GM12875 (cell line): ENCODE measurements around the gene DNAJC28.
"Not testable (repeated sequence)": the region's sequence is repeated elsewhere in the genome, so short reads cannot be mapped to it uniquely, and the experiment has no call there.

Experiments used
- H3K4me3 ChIP-seq: one replicate; pipeline ENCODE4 v1.5.1; 2011; ENCODE audit warnings: low read depth, low read length, control low read depth
- TF ChIP-seq, protein P1 (sequence below): IDR thresholded peaks from 2 replicates; pipeline ENCODE4 v1.5.1; 2011; ENCODE audit warnings: low read depth, mild to moderate bottlenecking, control low read depth, inconsistent platforms, low read length, moderate library complexity, borderline replicate concordance; ENCODE audit not compliant: insufficient read depth

DNAJC28 gene

DNA sequence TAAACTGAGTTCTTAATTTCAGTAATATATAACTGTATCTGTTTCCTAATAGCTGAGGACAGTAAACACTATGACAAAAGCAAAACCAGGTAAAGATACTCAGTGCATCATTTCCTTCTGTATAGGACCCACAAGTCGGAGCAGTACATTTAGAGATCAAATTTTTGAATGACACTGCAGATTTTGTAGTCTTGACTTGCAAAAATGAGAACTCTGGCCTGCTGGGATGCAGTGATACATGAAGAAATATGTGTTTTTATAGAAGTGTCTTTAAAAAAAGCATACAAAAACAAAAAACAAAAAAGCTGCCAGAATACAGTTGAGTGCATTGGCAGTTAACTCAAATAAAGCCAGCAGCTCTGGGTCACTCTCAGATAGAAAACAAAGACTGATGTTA, 31.4 kb upstream of the DNAJC28 start:
- TF ChIP-seq, protein P1, sequence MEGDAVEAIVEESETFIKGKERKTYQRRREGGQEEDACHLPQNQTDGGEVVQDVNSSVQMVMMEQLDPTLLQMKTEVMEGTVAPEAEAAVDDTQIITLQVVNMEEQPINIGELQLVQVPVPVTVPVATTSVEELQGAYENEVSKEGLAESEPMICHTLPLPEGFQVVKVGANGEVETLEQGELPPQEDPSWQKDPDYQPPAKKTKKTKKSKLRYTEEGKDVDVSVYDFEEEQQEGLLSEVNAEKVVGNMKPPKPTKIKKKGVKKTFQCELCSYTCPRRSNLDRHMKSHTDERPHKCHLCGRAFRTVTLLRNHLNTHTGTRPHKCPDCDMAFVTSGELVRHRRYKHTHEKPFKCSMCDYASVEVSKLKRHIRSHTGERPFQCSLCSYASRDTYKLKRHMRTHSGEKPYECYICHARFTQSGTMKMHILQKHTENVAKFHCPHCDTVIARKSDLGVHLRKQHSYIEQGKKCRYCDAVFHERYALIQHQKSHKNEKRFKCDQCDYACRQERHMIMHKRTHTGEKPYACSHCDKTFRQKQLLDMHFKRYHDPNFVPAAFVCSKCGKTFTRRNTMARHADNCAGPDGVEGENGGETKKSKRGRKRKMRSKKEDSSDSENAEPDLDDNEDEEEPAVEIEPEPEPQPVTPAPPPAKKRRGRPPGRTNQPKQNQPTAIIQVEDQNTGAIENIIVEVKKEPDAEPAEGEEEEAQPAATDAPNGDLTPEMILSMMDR: no peak
- no peak overlapping the region for H3K4me3 ChIP-seq

DNA sequence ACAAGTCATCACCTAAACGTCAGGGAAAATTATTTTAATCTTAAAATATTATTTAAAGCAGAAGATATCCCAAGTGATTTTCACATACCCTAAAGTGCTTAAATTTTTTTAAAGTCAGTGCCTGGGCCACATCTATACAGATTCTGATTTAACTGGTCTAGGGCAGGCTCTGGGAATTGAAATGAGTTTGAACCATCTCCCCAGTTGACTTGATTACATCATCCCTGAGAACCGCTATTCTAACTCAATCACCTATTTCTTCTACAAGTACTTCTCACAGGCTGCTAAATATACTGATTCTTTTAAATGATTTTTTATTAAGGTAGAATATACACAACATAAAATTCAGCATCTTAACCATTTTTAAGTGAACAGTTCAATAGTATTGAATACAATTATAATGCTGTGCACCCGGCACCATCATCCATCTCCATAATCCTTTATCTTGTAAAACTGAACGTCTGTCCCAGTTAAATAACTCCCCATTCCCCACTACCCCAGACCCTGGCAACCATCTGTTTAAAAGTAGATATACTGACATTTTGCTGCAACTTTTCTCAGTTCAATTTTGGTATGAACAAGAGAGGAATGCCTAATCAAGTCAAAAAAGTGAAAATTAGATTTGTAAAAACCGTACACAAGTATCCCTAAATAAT, 30.9 kb upstream of the DNAJC28 start:
- TF ChIP-seq, protein P1: no peak
- no peak overlapping the region for H3K4me3 ChIP-seq

DNA sequence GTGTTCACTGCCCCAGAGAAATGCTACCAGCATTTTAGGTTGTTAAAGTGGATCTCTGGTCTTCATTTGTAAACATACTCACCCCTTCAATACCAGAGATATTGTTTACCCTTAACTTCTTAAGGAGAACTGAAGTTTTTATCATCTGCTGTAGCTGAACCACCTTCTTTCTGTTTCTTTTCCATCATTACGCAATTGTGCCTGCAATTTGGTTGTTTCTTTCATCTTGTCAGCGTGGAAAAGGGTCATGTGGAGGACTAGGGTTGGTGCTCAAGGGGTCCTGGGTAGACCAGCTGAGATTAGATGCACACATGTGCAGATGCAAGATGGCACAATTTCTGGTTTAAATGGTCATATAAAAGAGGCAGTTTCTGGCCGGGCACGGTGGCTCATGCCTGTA, 27.4 kb upstream of the DNAJC28 start:
- H3K4me3 ChIP-seq: no peak overlapping the region
- TF ChIP-seq, protein P1: no peak

DNA sequence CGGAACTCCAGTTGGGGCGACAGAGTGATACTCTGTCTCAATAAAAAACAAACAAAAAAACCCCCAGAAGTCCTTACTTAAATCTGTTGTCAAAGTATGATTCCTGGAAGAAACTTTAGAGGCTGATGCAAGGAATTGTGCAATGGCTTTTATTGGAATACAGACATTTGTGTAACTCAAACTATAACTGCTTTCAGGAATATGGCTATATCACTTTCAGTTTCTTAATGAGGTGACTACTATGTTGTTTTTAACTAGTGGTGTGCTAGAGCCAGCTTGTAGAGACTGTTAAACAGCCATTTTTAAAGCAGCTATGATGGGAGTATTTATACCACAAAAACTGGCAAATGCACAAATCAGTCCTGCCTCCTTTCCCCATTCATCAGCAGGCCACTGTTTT, 22.7 kb upstream of the DNAJC28 start:
- TF ChIP-seq, protein P1: no peak
- H3K4me3 ChIP-seq: no peak overlapping the region

DNA sequence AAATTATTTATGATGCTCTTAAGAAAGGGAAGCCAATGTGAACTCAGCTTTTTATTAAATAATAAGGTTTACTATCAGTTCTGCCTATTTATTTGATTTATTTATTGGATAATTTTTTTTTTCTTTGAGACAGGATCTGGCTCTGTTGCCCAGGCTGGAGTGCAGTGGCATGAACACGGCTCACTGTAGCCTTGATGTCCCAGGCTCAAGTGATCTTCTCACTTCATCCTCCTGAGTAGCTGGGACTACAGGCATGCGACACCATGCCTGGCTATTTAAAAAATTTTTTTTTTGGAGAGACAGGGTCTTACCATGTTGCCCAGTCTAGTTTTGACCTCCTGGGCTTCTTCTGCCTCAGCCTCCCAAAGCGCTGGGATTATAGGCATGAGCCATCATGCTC, 21.0 kb upstream of the DNAJC28 start:
- H3K4me3 ChIP-seq: no peak overlapping the region
- TF ChIP-seq, protein P1: no peak

DNA sequence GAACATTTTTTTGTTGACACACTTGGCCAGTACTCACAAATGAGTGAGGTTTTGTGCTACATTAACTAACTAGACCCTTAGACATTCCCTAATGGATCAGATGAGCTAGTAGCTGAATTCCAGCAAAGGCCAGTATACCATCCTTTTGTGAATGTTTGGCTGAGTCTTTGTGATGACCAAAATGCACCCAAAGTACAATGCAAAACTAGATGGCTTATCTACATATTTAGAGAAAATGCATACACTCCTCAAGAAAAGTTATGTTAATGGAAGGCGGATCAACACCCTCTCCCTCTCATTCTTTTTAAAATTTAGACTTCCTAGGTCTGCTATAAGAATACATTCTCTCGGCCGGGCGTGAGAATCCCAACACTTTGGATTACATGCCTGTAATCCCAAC, 20.1 kb upstream of the DNAJC28 start:
- no peak overlapping the region for H3K4me3 ChIP-seq
- TF ChIP-seq, protein P1: no peak

DNA sequence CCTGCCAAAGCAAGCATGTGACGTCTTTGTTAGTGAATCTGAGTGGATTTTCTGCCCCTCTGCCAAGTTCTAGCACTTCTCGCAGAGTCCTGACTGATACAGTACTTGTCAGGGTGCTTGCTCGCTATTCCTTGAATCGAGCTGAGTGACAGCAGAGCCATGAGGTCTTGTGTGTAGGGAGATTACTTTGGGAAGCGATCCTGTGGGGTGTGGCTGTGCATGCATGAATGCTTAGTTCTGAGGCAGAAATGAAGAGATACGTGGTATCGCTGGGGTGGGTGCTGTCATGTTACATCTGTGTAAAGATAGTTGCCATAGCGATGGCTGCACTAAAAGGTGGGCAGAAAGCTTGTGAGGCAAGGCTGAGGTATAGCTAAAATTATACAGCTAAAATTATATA, 19.3 kb upstream of the DNAJC28 start:
- TF ChIP-seq, protein P1: no peak
- H3K4me3 ChIP-seq: no peak overlapping the region

DNA sequence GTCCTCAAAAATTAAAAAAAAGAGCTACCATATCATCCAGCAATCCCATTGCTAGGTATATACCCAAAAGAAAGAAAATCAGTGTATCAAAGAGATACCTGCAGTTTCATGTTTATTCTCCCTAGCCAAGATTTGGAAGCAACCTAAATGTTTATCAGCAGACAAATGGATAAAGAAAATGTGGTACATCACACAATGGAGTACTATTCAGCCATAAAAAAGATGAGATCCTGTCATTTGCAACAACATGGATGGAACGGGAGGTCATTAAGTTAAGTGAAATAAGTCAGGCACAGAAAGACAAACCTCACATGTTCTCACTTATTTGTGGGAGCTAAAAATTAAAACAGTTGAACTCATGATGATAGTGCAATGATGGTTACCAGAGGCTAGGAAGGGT, 15.5 kb upstream of the DNAJC28 start:
- not testable (repeated sequence) for H3K4me3 ChIP-seq
